CD4-positive, alpha-beta T cell treated with Interferon gamma for 1 hour (primary cell): ENCODE results near the gene SEL1L3.
"Not testable (repeated sequence)": the region's sequence is repeated elsewhere in the genome, so short reads cannot be mapped to it uniquely, and the experiment has no call there.

Source experiments
- DNase-seq: peaks from one replicate; pipeline ENCODE4 v3.0.0-alpha.2; 2020

The SEL1L3 gene

DNA sequence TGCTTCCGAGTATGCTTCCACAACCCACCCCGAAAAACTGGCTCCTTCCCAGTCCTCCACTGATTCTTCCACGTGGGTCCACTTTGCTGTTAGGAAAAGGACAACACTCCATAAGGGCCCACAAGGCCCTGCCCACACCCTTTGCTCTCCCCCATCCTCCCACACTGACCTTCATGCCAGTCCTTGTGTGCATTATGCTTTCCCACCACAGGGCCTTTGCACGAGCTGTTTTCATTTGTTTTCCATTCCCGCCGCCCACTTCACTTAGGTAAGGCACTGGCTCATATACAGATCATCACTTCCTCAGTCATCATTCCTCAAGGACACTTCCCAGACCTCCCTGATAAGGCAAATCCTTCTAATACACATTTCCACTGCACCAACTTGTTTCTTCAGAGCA is 16.8 kb upstream of the SEL1L3 start:
- no peak for DNase-seq

DNA sequence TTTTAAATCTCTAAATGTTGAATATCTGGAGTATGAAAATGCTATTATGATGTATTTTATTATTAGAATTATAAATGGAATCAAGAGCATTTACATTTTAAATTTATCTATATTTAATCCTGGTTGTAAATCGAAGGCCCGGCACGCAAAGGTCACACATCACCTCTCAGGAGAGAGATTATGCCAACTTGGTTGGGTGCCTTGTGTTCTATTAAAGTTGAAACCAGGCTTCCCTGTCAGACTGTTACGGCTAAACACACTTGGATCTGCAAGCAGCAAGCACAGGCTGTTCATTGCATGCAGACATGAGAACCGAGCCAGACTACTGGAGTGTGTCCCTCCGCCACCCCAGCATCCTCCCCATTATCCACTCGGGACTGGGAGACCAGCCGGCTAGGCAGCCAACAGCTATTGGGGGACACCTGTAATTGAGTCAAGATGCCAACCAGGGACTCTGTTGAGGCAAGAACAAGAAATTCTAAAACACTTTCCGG is 16.4 kb upstream of the SEL1L3 start:
- no peak for DNase-seq

DNA sequence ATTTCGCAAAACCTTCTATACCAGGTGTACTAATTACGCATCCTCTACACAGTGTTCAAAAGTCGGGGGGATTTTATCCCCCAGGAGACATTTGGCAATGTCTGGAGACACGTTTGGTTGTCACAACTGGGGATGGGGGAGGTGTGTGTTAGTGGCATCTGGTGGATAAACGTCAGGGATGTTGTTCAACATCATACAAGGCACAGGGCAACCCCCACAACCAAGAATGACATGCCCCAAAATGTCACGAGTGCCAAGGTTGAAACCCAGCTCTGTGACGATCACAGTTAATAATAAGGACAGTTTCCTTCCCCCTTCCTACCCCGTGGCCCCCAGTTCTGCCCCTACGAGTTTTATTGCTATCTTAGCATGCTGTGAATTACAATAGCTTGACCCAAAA is 15.9 kb upstream of the SEL1L3 start:
- peak; percentile 68 for DNase-seq

DNA sequence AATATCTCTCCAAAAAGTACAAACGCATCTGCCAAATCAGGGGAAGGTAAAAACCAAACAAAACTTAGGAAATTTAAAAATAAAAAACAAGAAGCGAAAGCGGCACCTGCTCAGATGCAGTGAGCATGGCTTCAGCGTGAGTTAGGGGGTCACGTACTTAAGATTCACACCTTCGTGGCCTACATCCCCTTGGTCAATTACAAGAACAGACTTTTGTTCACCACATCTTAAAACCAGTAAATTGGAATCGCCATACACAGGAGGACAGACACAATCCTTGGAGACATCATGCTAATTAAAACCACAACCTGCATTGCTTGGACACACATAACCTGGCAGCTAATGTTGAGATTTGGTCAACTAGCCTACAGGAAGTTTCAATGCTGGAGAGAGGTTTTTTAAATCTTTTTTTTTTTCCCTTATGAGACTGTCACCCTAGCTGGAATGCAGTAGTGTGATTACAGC is 12.5 kb upstream of the SEL1L3 start:
- peak; percentile 53 for DNase-seq

DNA sequence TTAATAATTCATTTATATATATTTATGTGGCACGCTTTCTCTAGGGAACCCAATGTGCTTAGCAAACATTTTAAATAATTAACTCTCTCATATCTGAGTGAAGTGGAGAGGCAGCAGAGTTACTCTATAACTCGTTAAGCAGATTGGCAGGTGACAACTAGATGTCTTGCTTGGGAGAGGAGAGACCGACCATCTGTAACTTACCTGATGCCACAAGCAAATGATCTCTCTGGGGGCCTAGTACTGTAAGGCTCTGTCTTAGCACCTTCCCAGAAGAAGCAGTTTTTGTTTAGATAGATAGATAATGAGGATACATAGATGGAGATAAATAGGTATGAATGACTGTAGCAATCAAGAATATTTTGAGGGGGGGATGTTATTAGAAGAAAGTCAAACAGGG is 11.9 kb upstream of the SEL1L3 start:
- no peak for DNase-seq

DNA sequence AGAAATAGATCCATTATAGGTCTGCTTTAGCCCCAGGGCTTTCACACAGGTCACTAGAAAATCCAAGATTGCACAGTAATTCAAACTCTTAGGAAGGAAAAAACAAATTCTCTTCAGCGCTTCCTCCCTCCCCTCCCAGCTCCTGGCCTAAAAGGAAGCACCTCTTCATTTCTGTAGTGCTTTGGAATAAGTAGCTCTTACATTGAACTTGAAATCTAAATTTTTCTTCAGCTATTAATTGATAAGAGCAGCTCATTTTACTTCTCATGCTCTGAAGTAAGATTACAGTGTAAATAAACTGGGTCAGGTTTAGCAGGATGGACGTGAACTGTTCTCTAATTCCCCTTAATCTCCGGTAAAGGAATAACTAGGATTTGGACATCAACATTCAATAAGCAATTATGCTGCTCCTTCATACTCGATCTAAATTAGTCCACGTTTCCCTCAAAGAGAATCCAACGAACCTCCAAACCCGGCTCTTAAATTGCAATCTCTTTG is 10.9 kb upstream of the SEL1L3 start:
- DNase-seq: no peak

DNA sequence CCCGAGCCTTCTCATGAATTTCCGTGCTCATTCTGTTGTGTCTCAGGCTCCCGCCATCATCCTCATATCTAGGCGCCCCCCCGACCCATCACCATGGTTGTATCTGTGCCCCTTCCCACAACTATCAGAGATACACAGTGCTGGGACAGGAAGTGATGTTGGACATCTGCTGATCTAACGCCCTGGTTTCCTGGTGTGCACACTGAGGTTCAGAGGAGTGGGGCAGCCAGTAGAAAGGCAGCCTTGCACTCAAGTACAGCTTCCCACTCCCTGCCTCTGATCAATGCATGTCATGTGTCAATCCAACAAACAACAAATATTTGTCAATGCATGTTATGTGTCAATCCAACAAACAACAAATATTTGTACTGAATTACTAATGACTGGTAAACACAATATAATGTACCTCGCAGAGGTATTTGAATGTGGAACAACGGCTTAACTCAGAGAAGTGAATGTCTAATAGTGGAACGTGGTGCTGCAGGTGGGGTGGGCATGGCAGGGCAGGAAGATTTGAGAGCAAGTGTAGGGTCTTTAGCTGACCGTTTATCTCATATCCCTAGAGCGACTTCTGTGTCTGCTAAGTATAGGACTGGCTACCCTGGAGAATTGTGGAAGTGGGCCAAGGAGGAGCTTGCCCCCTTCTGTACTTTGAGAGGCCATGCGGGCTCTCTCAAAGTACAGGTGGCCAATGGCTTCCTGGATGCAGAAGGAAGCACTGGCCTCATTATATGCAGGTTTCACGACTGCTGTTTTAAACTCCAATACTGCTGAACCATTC is 10.3 kb upstream of the SEL1L3 start:
- DNase-seq: no peak

DNA sequence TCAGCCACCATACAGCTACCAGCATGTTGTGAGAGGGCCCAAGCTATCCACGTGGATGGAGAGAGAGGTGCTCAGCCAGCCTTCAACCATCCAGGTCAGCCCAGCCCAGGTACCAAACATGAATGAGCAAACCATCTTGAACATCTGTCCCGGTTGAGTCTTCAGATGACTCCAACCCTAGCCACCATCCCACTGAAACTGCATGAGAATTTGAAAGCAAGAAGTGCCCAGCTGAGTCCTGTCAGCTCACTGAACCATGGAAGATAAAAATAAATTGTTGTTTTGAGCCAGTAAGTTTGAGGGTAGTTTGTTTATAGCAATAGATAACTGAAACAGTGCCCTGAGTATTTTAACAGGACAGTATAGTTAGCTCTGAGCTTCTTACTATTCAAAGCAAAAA is 7.3 kb upstream of the SEL1L3 start:
- DNase-seq: no peak

DNA sequence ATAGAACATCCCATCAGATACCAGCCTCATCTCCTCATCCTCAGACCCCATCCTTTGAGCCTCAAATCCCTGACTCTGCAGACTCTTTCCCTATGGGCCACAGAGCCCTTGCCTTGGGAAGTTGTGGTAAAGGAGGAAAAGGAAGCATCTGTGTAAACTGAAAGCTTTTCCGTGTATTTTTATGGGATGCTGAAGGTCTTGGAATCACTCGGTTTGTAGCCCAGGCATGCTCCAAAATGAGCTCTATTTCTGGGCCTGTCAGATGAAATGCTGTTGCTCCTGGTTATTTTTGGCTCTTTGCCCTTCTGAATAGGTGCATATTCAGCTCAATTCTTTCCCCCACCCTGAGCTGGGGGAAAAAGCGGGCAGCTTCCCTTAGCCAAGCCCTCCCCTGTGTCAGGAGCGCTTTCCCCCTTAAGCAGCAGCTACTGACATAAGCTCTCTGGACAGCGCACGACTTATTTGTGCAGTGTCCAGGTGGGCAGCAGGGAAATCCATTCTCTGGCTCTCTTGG is 5.0 kb upstream of the SEL1L3 start:
- DNase-seq: no peak

DNA sequence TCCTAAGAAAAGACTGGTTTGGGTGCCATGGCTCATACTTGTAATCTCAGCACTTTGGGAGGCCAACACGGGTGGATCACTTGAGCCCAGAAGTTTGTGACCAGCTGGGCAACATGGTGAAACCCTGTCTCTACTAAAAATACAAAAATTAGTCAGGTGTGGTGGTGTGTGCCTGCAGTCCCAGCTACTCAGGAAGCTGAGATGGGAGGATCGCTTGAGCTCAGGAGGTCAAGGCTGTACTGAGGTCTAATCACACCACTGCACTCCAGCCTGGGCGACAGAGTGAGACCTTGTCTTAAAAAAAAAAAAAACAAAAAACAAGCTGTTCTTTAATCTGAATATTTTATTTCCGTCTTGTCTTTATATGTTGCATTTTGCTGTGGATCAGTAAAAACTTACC is 3.6 kb upstream of the SEL1L3 start:
- not testable (repeated sequence) for DNase-seq

DNA sequence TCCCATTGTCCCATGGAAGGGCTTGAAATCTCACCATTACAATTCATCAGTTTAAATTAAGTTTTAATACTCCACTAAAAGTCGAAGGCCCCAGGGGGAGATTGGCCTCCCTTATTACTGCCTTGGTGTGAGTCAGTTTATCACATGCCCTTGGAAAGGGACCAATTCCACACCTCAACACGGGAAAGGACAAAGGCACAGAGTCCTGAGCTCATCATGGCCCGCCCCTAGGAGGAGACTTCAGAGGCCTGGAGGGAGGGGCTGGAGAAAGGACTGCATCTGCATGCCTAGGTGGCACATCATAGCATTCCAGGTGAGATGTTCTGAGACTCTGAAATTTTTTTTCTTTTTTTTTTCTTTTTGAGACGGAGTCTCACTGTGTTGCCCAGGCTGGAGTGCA is 2.8 kb upstream of the SEL1L3 start:
- no peak for DNase-seq

DNA sequence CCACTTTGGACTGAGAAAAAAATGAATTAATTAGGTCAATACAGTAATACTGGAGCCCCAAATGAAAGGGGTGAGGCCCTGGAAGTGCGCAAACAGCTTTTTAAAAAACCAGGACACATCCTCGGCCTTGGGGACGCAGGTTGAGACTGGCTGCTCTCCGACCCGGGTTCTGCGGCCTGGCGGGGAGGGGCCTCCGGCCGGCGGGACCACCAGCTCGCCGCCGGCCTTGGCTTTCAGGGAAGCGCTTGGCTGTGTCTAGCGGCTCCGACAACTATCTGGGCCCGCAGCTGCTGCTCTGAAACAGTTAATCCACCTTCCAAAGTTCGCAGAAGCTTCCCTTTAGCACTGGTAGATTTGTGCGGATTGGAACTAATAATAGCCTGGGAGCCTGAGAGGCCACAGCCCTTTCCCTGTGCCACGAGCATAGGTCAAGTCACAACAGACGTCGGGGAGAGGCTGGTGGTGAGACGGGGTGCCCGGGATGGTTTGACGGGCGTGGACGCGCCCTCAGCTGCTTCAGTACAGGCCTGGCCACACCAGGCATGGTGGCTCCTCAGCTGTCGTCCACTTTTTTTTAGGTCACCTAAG is 1.1 kb upstream of the SEL1L3 start:
- no peak for DNase-seq

DNA sequence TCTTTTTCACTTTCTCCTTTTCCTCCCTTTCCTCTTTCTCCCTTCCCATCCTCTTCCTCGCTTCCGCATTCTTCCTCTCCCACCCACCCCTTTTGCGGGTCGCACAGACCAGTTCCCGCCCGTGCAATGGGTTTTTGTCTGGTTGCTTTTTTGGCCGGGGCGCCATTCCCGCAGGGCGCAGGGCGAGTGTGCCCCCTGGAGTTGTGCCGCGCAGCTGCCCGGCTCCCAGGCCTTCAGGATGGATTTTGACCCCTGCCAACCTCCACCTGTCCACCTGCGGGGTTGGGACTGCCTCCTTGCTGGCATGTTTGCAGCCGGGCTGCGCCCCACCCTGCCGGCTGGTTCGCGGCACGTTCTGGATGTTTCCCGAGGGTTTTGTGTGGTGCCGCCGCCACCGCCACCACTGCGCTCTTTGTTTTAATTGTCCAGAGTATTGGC is 578 bp upstream of the SEL1L3 start:
- no peak for DNase-seq

DNA sequence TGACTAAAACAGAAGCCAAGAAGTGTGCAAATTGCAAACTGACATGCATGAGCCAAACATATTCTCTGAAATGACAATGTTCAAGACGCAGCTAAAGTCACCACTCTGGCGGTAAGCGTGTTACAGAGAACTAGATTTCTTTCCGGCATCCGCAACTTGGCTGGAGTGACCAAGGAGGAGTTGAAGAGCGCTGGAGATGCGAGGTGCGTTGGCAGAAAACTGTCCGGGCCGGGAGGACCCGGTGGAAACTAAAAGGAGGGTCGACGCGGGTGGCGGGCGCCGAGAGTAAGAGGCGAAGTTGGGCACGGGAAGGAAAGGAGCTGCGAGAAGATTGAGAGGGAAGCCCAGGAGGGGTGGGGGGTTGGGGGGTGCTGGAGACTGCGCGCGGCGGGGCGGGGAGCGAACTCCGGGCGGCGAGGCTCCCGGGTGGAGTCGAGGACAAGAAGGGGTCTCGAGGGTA is 807 bp downstream of the SEL1L3 start:
- DNase-seq: no peak

DNA sequence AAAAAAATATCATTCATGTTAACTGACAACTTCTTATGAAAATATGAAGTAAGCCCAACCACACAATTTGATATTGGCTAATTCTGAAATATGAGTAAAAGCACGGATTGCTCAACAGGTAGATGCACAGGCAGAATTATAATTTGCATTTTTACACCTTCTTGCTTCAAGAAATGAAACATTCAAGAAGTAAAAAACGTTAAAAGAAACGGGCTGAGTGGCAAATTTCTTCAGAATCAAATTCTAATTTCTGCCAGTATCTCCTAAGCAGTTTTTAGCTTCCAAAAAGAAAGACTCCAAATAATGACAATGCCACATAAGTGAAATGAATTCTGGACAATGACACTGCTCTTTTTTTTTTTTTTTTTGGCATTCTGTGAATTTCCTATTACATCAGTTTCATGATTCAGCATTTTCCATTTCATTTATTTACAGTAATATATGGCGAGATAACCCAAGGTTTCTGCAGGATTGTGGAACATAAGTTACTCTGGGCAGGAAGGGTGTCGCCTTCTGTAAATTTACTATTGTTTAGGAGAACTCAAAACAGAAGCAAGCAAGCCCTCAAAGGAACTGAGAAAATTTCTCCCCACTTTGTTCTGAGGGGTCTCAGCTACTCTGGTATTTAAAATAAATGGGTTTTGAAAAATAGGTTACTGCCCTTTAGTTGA is 1.4 kb downstream of the SEL1L3 start:
- no peak for DNase-seq

DNA sequence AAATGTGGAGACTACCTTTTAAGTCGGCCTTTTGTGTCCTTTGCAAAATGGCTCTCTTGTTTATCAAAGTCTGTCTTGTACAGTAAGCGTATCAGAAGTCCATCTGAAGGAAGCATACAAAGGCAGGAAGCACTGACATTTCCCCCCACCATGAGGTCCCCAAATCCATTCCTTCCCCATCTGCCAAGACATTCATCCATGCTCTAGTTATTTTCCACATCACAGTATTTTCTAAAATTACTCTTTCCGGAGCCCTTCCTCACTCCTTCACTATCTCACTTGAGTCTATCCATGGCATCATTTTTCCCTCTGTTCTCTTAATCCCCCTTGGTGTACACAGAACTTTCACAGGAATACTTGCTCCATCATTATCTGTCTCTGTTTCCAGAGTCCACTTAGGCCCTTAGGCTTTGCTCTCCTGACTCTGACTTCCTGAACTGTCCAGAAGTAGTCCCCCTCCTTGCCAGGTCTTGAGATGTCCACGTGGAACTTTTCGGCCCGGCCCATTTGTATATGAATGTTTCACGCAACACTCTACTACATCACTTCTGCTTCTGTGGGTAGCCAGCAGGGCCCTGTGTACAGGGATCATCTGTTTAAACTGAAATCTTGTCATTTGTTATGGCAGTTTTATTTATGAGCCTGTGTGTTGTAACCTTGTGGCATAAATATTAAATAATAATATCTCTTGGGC is 2.1 kb downstream of the SEL1L3 start:
- peak; percentile 53 for DNase-seq

DNA sequence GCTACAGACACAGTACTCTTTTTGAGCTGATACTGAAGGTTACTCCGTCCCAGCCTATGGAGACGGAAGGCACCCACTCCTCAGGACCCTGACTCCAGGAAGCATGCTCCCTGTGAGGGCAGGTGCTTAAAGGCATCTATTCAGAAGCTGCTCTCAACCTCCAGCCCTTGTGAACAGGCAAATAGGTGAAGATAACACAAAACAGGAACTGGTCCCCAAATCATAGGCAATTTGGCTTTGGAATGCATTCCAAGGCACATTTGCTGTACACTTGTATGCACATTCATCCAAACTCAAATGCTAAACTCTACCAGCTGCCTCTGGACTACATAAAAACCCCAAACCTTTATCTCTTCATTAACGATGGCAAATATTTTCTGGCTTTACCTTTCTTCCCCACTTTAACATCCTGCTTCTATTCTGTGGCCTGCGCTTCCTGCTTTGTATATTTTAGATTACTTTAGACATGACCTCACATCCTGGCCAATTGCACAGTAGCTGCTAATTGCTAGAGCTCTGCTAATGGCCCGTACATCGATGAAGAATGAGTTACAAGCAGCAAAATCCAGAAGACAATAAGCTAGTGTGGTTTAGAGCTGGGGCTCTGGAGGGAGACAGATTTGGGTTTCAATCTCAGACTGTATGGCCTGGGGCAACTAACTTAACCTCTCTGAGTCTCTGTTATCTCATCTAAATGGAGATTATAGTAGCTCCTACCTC is 3.2 kb downstream of the SEL1L3 start:
- peak; percentile 27 for DNase-seq

DNA sequence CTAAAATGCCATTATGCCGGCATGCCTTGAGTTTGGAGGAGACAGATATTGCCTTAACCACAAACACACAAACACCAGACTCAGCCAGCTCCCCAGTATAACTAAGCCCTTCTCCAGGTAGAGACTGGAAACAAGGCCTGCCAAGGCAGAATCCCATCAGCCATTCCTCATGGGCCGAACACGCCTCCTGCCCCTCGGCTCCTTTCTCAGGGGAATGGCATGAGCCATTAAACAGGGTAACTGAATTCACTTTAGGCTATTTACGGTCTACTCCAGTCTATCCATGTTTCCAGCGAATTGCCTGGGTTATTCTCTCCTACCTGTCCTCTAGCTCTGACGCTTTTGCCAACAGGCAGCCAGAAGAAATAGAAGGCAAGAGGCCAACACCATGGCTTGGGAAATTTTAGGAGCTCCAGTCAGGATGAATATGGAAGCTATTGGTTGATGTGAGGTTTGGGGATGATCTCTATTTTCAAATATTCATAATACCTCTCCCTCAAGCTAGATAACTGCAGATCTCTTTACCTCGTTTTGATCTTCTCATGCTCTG is 4.9 kb downstream of the SEL1L3 start:
- no peak for DNase-seq

DNA sequence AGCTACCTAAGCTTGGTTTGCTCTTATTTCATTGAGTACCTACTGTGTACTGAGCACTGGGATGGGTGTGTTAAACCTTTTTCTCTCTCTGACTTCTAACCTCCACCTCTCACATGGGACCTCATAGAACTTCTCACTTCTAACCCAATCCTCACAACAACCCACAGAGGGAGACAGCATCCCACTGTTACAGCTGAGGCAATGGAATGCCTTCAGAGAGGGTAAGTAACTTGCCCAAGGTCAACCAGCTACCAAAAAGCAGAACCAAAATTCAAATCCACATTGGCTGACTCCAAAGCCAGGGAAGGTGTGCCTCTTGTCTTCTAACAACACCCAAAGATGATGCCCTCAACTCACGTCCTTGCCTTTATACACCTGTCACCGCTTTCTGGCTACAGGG is 5.4 kb downstream of the SEL1L3 start:
- no peak for DNase-seq

DNA sequence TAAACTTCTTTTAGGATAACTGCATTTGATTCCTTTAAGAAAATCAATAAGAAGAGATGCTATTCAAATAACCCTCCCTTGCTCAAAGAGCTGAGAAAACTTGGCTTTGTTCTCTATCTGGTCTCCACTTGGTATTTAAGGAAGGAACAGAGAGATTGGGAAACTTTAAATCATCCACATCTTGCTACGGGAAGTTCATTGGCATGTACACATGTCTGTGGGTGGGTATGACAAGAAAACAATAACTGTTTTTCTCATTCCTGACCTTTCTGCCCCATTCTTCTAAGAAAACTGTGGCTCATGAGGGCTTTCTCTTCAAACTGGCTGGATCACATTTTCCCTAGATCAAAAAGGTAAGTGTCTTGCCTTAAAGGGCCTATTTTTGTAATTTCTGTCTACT is 6.0 kb downstream of the SEL1L3 start:
- no peak for DNase-seq

DNA sequence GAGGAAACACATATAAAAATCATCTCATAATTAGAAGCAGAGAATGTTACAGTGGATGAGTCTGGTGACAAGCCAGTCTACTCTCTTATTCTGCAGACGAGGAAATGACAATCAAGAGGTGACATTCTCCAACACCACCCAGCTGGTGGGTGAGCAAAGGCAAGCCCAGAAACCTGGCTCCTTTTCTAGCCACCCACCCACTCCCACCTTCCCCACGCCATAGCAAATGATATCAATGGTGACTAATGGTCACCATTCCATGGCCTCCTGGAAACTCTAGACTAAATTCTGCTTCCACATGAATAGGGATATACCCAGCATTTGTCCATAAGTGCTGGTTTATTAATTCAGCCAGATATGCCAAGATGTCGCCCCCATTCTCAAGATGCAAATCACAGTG is 10.7 kb downstream of the SEL1L3 start:
- no peak for DNase-seq

DNA sequence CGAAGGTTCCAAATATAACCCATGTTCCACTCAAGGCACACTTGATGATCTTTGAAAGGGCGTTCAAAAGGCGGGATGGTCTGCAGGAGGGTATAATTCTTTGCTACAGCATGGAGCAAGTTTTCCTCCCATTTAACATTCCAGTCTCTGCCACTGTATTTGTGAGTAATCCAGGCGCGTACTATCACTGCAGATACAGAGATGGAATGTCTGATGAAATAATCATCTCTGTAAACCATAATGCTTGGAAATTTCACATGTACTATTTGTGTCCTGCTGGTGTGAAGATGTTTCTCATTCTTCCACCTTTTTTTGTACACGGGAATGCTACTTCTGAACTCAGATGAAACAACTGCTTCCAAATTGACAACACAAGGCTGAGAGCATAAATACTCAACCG is 15.5 kb downstream of the SEL1L3 start:
- no peak for DNase-seq
